ENCODE data around the gene TMEM125. TPM values are rescaled to one million over a fixed set of nuclear protein-coding genes. Genes with fewer than 3 reads are reported as not detected.

Gene TMEM125
- total and polyA plus RNA-seq, 2 of the 4 experiments (the other 2 are of a cell fraction), result under 0.01 to 0.03 TPM

- H3K9me3 ChIP-seq (ENCODE audit: control insufficient read depth, insufficient read depth, low read length), result no peaks in the 10 kb centered on the region
- DNase-seq, result no peak
- H3K4me3 ChIP-seq (ENCODE audit: insufficient read depth, low read depth, low read length), result no peak overlapping the region
- no peak for TF ChIP-seq RCOR1 (IDR thresholded peaks at IDR 0.05; ENCODE audit: insufficient replicate concordance, low read length)
- no peak for TF ChIP-seq POLR2A (IDR thresholded peaks at IDR 0.05; ENCODE audit: low read depth, low read length)
- no peak for TF ChIP-seq MXI1 (IDR thresholded peaks at IDR 0.05; ENCODE audit: borderline replicate concordance, low read depth, low read length)
- no peak for TF ChIP-seq BHLHE40 (IDR thresholded peaks at IDR 0.05; ENCODE audit: low read depth, low read length)
- no peak for TF ChIP-seq FOS (IDR thresholded peaks at IDR 0.05; ENCODE audit: low read depth, low read length)
- no peak for TF ChIP-seq SMC3 (IDR thresholded peaks at IDR 0.05; ENCODE audit: low read depth, low read length)
- TF ChIP-seq RFX5 (IDR thresholded peaks at IDR 0.05; ENCODE audit: low read depth, low read length), result no peak
- no peak for TF ChIP-seq MAFK (IDR thresholded peaks at IDR 0.05; ENCODE audit: low read depth, low read length)
- TF ChIP-seq CEBPB (IDR thresholded peaks at IDR 0.05; ENCODE audit: low read depth, low read length), result no peak
- no peak for TF ChIP-seq CHD1 (IDR thresholded peaks at IDR 0.05; ENCODE audit: low read depth, low read length)
- no peak for TF ChIP-seq NFE2L2 (IDR thresholded peaks at IDR 0.05; ENCODE audit: low read depth, low read length)
- TF ChIP-seq CTCF (conservative IDR thresholded peaks at IDR 0.05; ENCODE audit: low read depth, low read length), result no peak
- TF ChIP-seq MAZ (IDR thresholded peaks at IDR 0.05; ENCODE audit: borderline replicate concordance, low read depth, low read length), result no peak
- no peak for TF ChIP-seq USF2 (IDR thresholded peaks at IDR 0.05; ENCODE audit: low read depth, low read length)
- TF ChIP-seq RAD21 (IDR thresholded peaks at IDR 0.05; ENCODE audit: low read length), result no peak
- no peak for TF ChIP-seq ELK1 (IDR thresholded peaks at IDR 0.05; ENCODE audit: borderline replicate concordance, low read depth, low read length)
- no peak overlapping the region for H2AK5ac ChIP-seq (ENCODE audit: low read depth, low read length)
- no peak for ATAC-seq (ENCODE audit: low read depth)
- H4K91ac ChIP-seq (ENCODE audit: insufficient read depth, low read depth, low read length), result peak overlapping the region; percentile 23; the same call in 1 of the 2 replicates
- H3K18ac ChIP-seq (ENCODE audit: low read depth, low read length), result no peak overlapping the region
- peak overlapping the region; percentile 1 for H2AK9ac ChIP-seq (replicated peaks; ENCODE audit: low read depth, low read length, poor library complexity)
- peak overlapping the region; percentile 68; the same call in 1 of the 3 replicates for H2BK15ac ChIP-seq (ENCODE audit: low read depth, low read length)
- H3K36me3 ChIP-seq (ENCODE audit: control insufficient read depth, insufficient read depth, low read length), result no peaks in the 10 kb centered on the region
- peak overlapping the region; percentile 1; the same call in 1 of the 2 replicates for H3K4ac ChIP-seq (ENCODE audit: low read depth, low read length)
- H2BK5ac ChIP-seq (ENCODE audit: low read depth, low read length, poor library complexity, severe bottlenecking), result no peak overlapping the region
- no peaks in the 10 kb centered on the region for H4K20me1 ChIP-seq (ENCODE audit: insufficient read depth, low read length)
- H4K5ac ChIP-seq (ENCODE audit: low read depth, low read length), result peak overlapping the region; percentile 57; the same call in 1 of the 2 replicates
- H3K27me3 ChIP-seq (ENCODE audit: control insufficient read depth, insufficient read depth, low read length), result peaks cover 12% of the 10 kb centered on the region; the same call in 1 of the 2 replicates
- BruUV-seq (replicated peaks), result no TSS peak
- 85% methylated on average over 3 of the region's 8 CpGs; no CpG with 5 or more reads in 1 of the 2 experiments for WGBS, 2 experiments (ENCODE audit: extremely low coverage in 2 of 2, insufficient read length in 1 of 2)
- H2AFZ ChIP-seq (replicated peaks; ENCODE audit: low read length, poor library complexity), result peak overlapping the region; percentile 88
- no peak overlapping the region for H3K9ac ChIP-seq (ENCODE audit: low read depth, low read length)
- H3K23ac ChIP-seq (ENCODE audit: low read depth, low read length), result no peak overlapping the region
- H2BK20ac ChIP-seq (ENCODE audit: low read depth, low read length), result no peak overlapping the region
- H3K27ac ChIP-seq (ENCODE audit: insufficient read depth, low read length), result no peak overlapping the region
- in situ Hi-C loops (cut with MboI; ENCODE audit: low sequenced_read_pairs) (no loop called here), intact Hi-C loops (cut with micrococcal nuclease) (no loop called here), dilution Hi-C loops (cut with HindIII; ENCODE audit: low sequenced_read_pairs, unreplicated experiment) (no loop called here)
- H3K9me1 ChIP-seq (ENCODE audit: insufficient read depth, low read length), result no peaks in the 10 kb centered on the region; the same call in 1 of the 2 replicates
- H3K4me2 ChIP-seq (ENCODE audit: low read depth, low read length), result no peak overlapping the region
- H2BK120ac ChIP-seq (ENCODE audit: low read depth, low read length), result peak overlapping the region; percentile 63; the same call in 1 of the 2 replicates
- H3K79me1 ChIP-seq (ENCODE audit: low read depth in 1 of 2, low read length in 2 of 2), result no peaks in the 10 kb centered on the region
- H3K4me1 ChIP-seq (ENCODE audit: control insufficient read depth, insufficient read depth, low read length), result 0 out of 2 replicates have a peak, but pooled peaks cover 3% of the 10 kb centered on the region
- CTCF ChIA-PET, result no interaction called here
- peak overlapping the region; percentile 92 to 96 for H4K8ac ChIP-seq (ENCODE audit: low read depth in 2 of 2, low read length in 2 of 2)
- POLR2A ChIA-PET (ENCODE audit: unreplicated experiment), result no interaction called here
- H3K56ac ChIP-seq (ENCODE audit: extremely low read depth, insufficient read depth, low read length), result no peak overlapping the region
- peak overlapping the region; percentile 54 for H3K14ac ChIP-seq (replicated peaks; ENCODE audit: low read depth, low read length)
These were observed 5.0 kb downstream of the TMEM125 start for GRCh38 chr1:43274804-43275180.

Data from IMR-90 (cell line).